ENCODE data around the gene ACSL1. TPM values are rescaled to one million over a fixed set of nuclear protein-coding genes. Genes with fewer than 3 reads are reported as not detected.

Gene ACSL1
- polyA plus RNA-seq (ENCODE audit: insufficient read length) = 57.7 TPM
- long read RNA-seq, donor 1, partial matches to known transcripts = 0 of 1 reads
- long read RNA-seq, donor 1, other reads (novel, unspliced or antisense) = 0 of 1 reads
- long read RNA-seq, donor 2, partial matches to known transcripts = 0 of 4 reads
- long read RNA-seq, donor 2, other reads (novel, unspliced or antisense) = 0 of 4 reads
- long read RNA-seq, donor 3, partial matches to known transcripts = 0 of 1 reads
- long read RNA-seq, donor 3, other reads (novel, unspliced or antisense) = 0 of 1 reads
- long read RNA-seq, donor 4 = 0 reads
- long read RNA-seq, donor 5, transcript ACSL1-201 (21 exons, 3,832 nt) = major isoform, 5 of 6 reads
- long read RNA-seq, donor 5, partial matches to known transcripts = 0 of 6 reads
- long read RNA-seq, donor 5, other reads (novel, unspliced or antisense) = 0 of 6 reads
- long read RNA-seq, donor 6, partial matches to known transcripts = 0 of 3 reads
- long read RNA-seq, donor 6, other reads (novel, unspliced or antisense) = 0 of 3 reads
- long read RNA-seq, donor 7, partial matches to known transcripts = 0 of 3 reads
- long read RNA-seq, donor 7, other reads (novel, unspliced or antisense) = 0 of 3 reads
- long read RNA-seq, donor 8, partial matches to known transcripts = 0 of 2 reads
- long read RNA-seq, donor 8, other reads (novel, unspliced or antisense) = 0 of 2 reads

- peak; percentile 64 for DNase-seq
Measured at GRCh38 chr4:184825896-184826690, at the start of gene ACSL1. ACSL1 (minus strand) TSS chr4:184825968; CDS start chr4:184803514, 22,454 bp downstream.

GRCh38 chr4:184873054-184873453, 47.3 kb upstream of the ACSL1 start:
- no peak for DNase-seq

GRCh38 chr4:184870718-184871117, 45.0 kb upstream of the ACSL1 start:
- no peak for DNase-seq

- no peak for DNase-seq
Measured at GRCh38 chr4:184868623-184869022, 42.9 kb upstream of the ACSL1 start.

GRCh38 chr4:184863916-184864315, 38.1 kb upstream of the ACSL1 start:
- no peak for DNase-seq

GRCh38 chr4:184861047-184861446, 35.3 kb upstream of the ACSL1 start:
- no peak for DNase-seq

- no peak for DNase-seq
Measured at GRCh38 chr4:184860018-184860779, 34.4 kb upstream of the ACSL1 start.

- no peak for DNase-seq
Measured at GRCh38 chr4:184857441-184858121, 31.8 kb upstream of the ACSL1 start.

- no peak for DNase-seq
Measured at GRCh38 chr4:184856277-184856609, 30.5 kb upstream of the ACSL1 start.

- no peak for DNase-seq
Measured at GRCh38 chr4:184854673-184855072, 28.9 kb upstream of the ACSL1 start.

- DNase-seq = no peak
Measured at GRCh38 chr4:184853436-184853835, 27.7 kb upstream of the ACSL1 start.

- DNase-seq = no peak
Measured at GRCh38 chr4:184851886-184852285, 26.1 kb upstream of the ACSL1 start.

GRCh38 chr4:184851200-184851541, 25.4 kb upstream of the ACSL1 start:
- DNase-seq = no peak

- DNase-seq = no peak
Measured at GRCh38 chr4:184850431-184851199, 24.8 kb upstream of the ACSL1 start.

- no peak for DNase-seq
Measured at GRCh38 chr4:184850018-184850417, 24.2 kb upstream of the ACSL1 start.

- DNase-seq = no peak
Measured at GRCh38 chr4:184849185-184849584, 23.4 kb upstream of the ACSL1 start.

GRCh38 chr4:184848510-184848909, 22.7 kb upstream of the ACSL1 start:
- DNase-seq = no peak

GRCh38 chr4:184846531-184846930, 20.8 kb upstream of the ACSL1 start:
- no peak for DNase-seq

GRCh38 chr4:184845367-184846021, 19.7 kb upstream of the ACSL1 start:
- no peak for DNase-seq

GRCh38 chr4:184844742-184845141, 19.0 kb upstream of the ACSL1 start:
- DNase-seq = no peak
